ENCODE data around the gene GOLGA8M. TPM values are rescaled to one million over a fixed set of nuclear protein-coding genes. Genes with fewer than 3 reads are reported as not detected.
A peak's percentile ranks its signal among the peaks of the same experiment; 100 is the strongest.
"Not testable (repeated sequence)": the region's sequence is repeated elsewhere in the genome, so short reads cannot be mapped to it uniquely, and the experiment has no call there.

The GOLGA8M gene, protein sequence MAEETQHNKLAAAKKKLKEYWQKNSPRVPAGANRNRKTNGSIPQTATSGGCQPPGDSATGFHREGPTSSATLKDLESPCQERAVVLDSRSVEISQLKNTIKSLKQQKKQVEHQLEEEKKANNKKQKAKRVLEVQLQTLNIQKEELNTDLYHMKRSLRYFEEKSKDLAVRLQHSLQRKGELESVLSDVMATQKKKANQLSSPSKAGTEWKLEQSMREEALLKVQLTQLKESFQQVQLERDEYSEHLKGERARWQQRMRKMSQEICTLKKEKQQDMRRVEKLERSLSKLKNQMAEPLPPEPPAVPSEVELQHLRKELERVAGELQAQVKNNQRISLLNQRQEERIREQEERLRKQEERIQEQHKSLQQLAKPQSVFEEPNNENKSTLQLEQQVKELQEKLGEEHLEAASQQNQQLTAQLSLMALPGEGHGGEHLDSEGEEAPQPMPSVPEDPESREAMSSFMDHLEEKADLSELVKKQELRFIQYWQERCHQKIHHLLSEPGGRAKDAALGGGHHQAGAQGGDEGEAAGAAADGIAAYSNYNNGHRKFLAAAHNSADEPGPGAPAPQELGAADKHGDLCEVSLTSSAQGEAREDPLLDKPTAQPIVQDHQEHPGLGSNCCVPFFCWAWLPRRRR
- 0.23 TPM for polyA plus RNA-seq (2013, experiment 1 of 2; ENCODE audit: insufficient read length)
- polyA plus RNA-seq (2013, experiment 2 of 2; ENCODE audit: insufficient read length): 0.53 TPM

DNA sequence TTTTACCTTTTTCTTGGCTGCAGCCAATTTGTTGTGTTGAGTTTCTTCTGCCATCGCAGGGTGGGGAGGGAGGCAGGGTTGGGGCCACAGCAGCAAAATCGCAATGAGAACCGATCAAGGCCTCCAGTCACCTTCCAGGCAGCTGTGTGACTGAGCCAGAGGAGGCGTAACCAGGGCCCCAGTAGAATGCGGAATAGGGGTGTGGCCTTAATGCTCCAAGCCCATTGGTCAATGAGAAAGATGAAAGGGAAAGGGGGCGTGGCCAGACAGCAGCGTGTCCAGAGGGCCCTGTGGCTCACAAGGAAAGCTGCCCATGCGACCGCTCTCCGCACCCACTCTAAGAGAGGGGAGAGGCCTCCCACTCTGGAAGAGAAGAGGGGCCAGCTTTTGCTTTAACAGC is at the start of gene GOLGA8M:
Gene GOLGA8M (minus strand): TSS at position 152 of the 400 bp plus-strand sequence. CDS start 98 bp downstream, at position 54.
- not testable (repeated sequence) for DNase-seq

DNA sequence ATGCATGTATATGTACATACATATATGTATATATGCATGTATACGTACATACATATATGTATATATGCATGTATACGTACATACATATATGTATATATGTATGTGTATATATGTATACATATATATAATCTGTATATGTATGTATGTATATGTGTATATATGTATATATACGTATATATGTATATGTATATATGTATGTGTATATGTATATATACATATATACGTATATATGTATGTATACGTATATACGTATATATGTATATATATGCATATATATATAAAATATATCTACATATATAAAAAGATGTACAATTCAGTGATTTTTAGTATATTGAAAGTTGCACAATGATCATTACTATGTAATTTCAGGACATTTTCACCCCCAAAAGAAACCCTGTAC is 30.7 kb upstream of the GOLGA8M start:
- DNase-seq: not testable (repeated sequence)

DNA sequence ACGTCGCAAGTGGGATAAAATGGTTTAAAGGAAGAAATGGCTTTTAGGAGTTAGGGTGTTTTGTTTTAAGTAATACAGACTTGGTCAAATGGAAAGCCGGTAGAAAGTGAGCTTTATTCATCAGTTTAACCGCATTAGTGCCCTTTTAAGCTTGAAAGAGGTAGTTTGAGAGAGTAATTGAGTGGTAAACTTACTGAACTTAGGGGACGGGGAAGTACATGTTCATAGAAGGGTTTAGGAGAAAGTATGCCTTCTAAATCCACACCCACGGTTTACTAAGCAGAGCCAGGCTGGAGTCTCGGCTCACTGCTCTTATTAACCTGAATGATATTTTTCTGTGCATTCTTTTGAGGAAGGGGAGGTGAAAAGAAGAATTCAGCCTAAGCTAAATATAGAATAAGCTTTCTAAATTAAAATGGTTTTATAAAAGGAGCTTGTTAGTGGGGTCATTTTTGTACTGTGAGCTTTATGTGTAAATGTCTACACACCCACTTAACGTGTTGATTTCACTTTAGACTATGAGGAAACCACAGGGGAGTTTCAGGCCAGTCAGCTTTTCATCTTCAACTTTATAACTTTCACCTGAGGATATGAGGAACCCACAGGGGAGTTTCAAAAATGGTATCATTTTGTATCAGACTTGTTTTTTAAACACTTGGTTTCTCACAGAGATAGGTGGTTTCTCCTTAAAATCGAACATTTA is 26.5 kb upstream of the GOLGA8M start:
- DNase-seq: not testable (repeated sequence)

DNA sequence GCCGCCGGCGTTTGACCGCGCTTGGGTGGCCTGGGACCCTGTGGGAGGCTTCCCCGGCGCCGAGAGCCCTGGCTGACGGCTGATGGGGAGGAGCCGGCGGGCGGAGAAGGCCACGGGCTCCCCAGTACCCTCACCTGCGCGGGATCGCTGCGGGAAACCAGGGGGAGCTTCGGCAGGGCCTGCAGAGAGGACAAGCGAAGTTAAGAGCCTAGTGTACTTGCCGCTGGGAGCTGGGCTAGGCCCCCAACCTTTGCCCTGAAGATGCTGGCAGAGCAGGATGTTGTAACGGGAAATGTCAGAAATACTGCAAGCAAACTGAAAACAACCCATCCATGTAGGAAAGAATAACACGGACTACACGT is 26.0 kb upstream of the GOLGA8M start:
- DNase-seq: not testable (repeated sequence)

DNA sequence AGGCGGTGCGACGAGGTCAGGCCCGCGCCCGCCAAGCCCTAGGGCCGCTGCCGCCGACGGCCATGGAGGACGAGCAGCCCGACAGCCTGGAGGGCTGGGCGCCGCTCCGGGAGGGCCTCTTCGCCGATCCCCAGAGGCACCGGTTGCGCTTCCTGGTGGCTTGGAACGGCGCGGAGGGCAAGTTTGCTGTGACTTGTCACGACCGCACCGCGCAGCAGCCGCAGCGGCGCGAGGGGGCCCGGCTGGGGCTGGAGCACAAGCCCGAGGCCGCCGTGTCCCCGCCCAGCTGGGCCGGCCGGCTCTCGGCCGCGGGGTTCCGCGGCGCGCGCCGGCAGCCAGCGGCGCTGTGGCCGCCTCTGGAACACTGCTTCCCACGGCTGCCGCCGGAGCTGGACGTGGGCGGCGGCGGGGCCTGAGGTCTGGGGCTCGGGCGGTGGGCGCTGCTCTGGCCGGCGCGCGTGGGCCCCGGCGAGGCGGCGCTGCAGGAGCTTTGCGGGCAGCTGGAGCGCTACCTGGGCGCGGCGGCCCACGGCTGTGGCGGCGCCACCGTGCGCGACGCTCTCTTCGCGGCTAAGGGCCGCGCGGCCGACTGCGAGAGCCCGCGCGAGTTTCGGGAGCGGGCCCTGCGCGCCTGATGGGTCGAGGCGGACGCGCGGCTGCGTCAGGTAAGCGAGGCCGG is 25.4 kb upstream of the GOLGA8M start:
- DNase-seq: peak; percentile 46

DNA sequence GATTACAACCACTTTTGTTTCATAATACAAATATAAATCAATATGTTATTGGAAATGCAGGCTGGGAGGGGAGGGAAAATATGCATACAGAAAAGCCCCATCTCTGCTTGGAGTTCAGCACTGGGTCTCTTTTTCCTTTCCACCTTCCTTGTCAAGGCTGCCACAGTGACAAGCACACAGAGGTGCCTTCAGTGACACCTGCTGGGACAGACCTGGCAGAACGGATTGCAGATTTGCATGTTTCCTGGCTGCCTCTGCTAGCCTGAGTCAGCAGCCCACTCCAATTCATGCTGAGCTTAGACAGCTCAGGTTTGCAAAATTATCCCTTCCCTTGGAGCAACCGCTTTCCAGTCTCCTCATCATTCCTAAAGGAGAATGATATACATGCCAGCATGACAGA is 15.8 kb upstream of the GOLGA8M start:
- DNase-seq: not testable (repeated sequence)

DNA sequence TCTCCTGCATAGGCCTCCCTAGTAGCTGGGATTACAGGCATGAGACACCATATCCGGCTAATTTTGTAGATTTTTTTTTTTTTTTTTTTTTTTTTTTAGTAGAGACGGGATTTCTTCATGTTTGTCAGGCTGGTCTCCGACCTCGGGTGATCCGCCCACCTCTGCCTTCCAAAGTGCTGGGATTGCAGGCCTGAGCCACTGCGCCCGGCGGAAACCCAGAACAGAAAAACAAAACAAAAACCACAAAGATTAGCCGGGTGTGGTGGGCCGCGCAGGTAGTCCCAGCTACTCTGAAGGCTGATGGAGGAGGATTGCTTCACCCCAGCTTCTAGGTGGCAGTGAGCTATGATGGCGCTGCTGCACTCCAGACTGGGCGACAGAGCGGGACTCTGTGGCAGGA is 14.8 kb upstream of the GOLGA8M start:
- DNase-seq: not testable (repeated sequence)

DNA sequence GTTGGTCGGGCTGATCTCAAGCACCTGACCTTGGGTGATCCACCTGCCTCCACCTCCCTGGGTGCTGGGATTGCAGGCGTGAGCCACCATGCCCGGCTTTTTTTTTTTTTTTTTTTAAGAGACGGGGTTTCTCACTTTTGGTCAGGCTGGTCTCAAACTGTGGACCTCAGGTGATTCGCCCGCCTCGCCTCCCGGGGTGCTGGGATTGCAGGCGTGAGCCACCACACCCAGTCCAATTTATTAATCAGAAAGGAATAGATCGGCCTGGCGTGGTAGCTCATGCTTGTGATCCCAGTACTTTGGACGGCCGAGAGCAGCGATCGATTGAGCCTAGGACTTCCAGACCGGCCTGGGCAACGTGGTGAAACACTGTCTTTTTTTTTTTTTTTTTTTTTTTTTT is 13.9 kb upstream of the GOLGA8M start:
- DNase-seq: no peak

DNA sequence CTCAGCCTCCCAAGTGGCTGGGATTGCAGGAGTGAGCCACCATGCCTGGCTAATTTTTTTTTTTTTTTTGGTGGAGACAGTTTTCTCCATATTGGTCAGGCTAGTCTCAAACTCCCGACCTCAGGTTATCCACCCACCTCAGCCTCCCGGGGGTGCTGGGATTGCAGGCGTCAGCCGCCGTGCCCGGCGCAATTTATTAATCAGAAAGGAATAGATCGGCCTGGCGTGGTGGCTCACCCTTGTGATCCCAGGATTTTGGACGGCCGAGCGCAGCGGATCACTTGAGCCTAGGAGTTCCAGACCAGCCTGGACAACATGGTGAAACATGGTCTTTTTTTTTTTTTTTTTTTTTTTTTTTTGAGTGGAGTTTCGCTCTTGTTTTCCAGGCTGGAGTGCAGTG is 13.3 kb upstream of the GOLGA8M start:
- DNase-seq: no peak

DNA sequence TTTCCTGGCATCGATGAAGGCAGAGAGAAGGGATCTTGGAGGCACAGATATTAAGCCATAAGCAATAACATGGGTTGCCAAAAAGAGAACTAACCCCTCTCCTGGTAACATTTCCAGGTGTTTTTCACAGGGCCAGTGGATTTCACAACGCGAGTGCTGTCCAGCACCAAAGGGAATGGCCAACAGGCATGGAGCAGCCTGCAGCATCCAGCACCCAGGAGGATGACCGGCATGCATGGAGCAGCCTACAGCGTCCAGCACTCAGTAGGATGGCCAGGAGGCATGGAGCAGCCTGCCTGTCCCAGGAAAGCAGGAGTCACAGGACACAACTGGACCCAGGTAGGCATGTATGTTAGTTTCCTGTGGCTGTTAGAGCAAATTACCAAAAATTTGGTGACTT is 11.8 kb upstream of the GOLGA8M start:
- DNase-seq: not testable (repeated sequence)

DNA sequence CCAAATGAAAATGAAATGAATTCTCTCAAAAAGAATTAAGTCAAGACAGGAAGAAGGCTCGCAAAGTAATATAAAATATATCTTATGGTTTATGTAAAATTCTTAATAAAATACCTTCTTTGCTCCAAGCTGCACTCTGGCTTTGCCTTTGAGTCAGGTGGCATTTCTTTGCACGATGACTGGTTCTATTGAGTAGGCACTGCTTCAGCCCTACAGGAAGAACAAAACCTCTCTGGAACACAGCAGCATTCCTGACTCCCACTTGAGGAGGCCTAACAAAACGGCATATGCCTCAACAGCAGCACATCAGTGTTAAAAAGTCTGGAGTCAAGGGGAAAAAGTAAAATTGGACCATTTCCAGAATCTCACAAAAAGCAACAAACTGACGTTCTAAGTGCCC is 7.4 kb upstream of the GOLGA8M start:
- DNase-seq: not testable (repeated sequence)

DNA sequence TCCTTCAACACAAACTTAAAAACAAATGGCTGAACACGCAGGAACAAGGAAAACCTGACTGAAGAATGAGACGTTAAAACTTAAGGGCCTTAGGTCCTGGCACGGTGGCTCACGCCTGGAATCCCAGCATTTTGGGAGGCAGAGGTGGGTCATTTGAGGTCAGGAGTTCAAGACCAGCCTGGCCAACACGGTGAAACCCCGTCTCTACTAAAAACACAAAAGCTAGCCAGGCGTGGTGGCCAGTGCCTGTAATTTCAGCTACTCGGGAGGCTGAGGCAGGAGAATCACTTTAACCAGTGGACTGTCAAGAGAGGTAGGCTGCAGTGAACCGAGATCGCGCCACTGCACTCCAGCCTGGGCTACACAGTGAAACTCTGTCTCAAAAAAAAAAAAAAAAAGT is 6.4 kb upstream of the GOLGA8M start:
- not testable (repeated sequence) for DNase-seq

DNA sequence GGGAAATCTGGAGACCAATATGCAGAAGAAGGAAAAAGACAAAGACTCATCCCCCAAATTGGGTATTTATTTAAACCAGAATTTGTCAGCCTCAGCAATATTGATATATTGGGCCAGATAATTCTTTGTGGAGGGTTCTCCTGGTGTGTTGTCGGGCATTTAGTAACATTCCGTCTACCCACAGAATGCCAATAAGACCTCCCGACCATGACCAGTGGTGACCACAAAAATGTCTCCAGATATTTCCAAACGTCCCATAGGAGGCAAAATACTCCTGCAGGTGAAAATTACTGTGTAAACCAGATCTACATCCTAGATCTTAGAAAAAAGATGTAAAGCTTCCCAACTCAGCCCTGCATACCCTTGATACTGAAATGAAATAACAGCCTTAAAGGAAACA is 2.0 kb upstream of the GOLGA8M start:
- DNase-seq: not testable (repeated sequence)

DNA sequence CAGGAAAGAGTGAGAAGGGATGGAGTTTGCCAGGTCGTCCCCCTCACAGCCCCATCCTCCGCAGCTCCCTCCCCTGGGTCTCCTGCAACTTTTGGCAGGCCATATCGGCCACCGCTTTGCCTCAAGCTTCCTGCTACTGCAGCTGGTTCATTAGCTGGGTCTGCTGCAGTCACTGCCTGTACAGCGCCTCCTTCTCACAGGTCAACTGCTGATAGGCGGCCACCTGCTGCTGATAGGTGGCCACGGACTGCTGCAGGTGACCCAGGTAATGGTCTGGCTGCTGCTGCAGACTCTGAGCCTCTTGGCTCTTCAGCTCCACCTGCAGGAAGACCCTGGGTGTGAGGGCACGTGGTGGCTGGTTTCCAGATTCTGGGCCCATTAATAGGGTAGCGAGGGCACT is 8.3 kb downstream of the GOLGA8M start:
- not testable (repeated sequence) for DNase-seq

DNA sequence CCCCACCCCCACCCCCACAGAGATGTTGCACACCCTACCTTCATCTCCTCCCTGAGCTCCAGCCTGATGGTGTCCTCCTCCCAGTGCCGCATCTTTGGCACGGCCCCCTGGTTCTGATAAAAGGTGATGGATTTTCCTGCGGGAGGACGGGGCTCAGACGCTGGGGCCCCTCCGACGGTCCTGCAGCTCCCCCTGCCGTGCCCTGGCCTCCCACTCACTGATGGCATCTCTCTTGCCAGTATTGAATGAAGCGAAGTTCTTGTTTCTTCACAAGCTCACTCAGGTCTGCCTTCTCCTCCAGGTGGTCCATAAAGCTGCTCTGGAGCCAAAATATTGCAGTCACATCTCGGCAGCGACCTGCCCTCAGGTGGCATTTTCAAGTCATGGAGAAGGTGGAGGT is 9.8 kb downstream of the GOLGA8M start:
- DNase-seq: not testable (repeated sequence)

DNA sequence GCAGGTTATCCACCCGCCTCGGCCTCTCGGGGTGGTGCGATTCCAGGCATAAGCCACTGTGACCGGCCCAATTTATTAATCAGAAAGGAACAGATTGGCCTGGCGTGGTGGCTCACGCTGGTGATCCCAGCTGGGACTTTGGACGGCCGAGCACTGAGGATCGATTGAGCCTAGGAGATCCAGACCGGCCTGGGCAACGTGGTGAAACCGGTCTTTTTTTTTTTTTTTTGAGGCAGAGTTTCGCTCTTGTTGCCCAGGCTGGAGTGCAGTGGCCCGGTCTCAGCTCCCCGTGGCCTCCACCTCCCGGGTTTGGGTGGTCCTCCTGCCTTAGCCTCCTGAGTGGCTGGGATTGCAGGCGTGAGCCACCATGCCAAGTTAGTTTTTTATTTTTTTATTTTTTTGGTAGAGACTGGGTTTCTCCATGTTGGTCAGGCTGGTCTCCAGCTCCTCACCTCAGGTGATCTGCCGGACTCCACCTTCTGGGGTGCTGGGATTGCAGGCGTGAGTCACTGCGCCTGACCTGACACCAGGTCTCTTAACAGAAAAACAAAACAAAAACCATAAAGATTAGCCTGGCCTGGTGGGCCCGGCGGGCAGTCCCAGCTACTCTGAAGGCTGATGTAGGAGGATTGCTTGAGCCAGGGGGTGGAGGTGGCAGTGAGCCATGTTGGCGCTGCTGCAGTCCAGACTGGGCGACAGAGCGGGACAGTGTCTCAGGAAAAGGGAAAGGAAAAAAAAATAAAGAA is 18.0 kb downstream of the GOLGA8M start:
- DNase-seq: not testable (repeated sequence)

DNA sequence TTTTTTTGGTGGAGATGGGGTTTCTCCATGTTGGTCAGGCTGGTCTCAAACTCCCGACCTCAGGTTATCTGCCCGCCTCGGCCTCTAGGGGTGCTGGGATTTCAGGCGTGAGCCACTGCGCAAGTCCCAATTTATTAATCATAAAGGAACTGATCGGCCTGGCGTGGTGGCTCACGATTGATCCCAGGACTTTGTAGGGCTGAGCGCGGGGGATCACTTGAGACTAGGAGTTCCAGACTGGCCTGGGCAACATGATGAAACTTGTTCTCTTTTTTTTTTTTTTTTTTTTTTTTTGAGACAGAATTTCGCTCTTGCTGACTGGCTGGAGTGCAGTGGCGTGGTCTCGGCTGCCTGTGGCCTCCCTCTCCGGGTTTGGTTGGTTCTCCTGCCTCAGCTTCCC is 19.2 kb downstream of the GOLGA8M start:
- DNase-seq: not testable (repeated sequence)

DNA sequence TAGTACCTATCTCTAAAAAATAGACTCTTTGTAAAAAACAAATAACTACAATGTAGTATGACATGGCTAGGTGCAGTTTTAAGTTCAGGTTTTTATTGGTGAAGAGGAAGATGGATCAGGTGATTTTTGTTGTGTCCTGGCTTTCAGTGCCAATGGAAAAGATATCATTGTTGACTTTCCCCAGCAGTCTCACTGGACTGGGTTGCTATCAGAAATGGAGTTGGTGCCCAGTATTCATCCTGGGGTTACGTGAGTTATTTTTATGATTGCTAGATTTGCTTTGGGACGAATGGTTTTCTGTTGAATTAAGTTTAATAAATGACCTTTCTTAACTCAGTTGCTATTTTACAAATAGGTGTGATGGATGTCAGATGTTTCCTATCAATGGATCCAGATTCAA is 38.7 kb downstream of the GOLGA8M start:
- not testable (repeated sequence) for DNase-seq

DNA sequence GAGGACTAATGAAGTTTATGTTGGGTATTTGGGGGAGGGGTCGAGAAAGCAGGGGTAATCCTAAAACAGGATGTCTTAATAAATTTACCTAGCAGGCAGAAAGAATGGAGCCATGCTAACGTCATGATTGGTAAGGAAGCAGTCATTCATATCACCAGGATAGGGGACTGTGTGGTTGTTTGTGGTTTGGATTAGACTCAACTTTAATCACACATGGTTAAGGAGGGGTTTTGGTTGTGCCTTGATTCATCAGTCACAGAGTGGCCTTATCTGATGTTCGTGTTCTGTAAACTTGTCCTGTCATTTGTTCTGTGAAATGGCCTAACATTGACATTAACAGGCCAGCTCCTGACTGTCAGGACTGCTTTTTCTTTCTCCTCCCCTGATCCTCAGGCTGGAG is 40.1 kb downstream of the GOLGA8M start:
- DNase-seq: not testable (repeated sequence)

DNA sequence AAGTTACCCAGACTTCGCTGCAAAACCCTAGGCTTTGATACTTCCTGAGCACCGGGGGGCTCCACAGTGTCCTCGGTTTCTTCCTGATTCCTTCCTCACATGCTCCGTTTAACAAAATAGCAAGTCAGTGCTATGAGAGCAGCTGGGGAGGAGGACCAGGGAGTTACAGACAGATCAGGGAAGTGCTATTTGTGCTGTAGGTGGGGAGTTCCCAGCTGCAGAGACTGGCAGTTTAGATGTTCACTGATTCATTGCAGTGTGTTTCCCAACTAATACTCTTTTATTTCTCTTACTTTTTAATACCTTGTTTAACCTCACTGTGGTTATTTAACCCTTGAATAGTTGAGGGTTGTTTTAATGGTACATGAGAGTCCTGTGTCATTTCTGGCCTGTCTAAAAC is 45.8 kb downstream of the GOLGA8M start:
- not testable (repeated sequence) for DNase-seq

DNA sequence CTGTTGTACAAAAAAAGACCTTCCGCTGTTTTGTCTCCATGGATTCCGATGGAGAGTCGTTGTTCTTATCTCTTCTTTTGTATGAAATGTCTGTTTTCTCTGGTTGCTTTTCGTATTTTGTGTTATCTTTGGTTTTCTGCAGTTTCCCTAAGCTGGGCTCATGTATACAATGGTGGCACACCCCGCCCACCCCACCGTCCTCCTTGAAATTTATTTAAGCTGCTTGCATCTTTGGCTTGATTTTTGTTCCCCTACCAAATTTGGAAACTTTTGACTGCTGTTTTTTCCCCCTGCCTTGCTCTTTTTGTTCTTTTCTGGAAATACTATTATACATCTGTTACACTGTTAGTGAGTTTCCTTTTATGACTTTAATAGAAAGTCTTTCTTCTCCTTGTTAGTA is 47.6 kb downstream of the GOLGA8M start:
- DNase-seq: not testable (repeated sequence)

DNA sequence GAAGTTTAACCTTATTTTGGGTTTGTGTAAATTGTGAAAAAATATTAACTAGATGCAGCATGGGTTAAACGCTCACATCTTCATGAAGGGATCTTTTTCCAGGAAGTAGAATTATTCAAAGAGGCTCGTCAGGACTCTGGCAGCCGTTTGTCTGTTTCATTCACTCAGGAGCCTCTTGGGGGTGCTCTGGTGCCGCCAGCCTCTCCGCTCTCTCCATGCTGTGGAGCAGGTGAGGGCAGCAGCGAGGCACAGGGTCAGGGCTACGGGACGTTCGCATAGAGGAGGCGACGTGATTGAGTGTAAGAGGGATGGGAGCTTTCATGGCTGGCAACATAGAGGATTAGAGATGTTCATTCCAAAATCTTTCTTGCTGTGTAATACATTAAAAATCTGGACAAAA is 48.5 kb downstream of the GOLGA8M start:
- not testable (repeated sequence) for DNase-seq
